HEK293 (cell line): ENCODE data around the gene IFITM1.

Experiments
- PATZ1 ChIP-seq: fragments of 450-650 bp; formaldehyde crosslinking; IDR thresholded peaks from 2 replicates; pipeline ENCODE4 v1.5.1; 2016; ENCODE audit warnings: missing biosample characterization, missing genetic modification characterization
- ZBTB7A ChIP-seq: fragments of 450-650 bp; formaldehyde crosslinking; IDR thresholded peaks from 2 replicates; pipeline ENCODE4 v1.5.1; 2016; ENCODE audit warnings: low read depth, missing biosample characterization, missing genetic modification characterization
- ZNF169 ChIP-seq: fragments of 450-650 bp; formaldehyde crosslinking; IDR thresholded peaks from 2 replicates; pipeline ENCODE4 v1.5.1; 2016; ENCODE audit warnings: missing biosample characterization, missing genetic modification characterization
- ZNF530 ChIP-seq: fragments of 450-650 bp; formaldehyde crosslinking; IDR thresholded peaks from 2 replicates; pipeline ENCODE4 v1.5.1; 2016; ENCODE audit warnings: low read depth, missing biosample characterization, missing genetic modification characterization
- ZNF549 ChIP-seq: fragments of 450-650 bp; IDR thresholded peaks from 2 replicates; pipeline ENCODE4 v1.5.1; 2018; ENCODE audit warnings: missing biosample characterization, missing genetic modification characterization, mild to moderate bottlenecking, inconsistent platforms, moderate library complexity
- ZNF704 ChIP-seq: fragments of 450-650 bp; formaldehyde crosslinking; IDR thresholded peaks from 2 replicates; pipeline ENCODE4 v1.5.1; 2016; ENCODE audit warnings: missing biosample characterization, missing genetic modification characterization

DNA sequence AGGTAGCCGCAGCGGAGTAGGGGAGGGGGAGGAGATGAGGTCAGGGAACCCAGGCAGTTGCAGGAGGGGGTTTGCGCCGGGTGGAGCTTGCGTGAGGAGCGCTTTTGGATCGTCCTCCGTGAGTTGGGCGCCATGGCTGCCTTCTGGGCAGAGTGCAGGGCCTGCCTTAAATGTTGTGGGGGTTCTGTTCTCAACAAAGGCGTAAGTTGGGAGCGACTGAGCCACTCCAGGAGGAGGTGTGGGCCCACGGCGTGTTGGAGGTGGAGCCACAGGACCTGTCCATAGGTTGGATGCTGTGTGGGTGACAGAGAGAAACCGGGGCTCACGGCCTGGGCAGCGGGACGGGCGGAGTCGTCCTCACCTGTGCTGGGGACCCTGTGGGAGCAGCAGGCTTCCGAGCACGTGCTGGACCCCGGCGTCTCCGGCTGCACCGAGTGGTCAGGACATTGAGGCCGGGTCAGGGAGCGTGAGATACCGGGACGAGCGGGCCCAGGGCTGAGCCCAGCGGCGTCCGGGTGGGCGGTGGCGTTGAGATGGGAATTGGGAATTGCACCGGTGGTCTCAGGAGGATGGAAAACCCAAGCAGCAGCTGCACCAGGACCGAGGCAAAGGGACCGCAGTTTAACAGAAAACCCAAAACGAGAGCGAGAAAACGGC lies 25.9 kb upstream of the IFITM1 start:
- TF ChIP-seq ZNF704 (tag by site-specific recombination) = no peak
- no peak for TF ChIP-seq ZNF169 (tag by site-specific recombination)
- no peak for TF ChIP-seq ZBTB7A (tag by site-specific recombination)
- TF ChIP-seq ZNF549 (tag by site-specific recombination) = no peak
- no peak for TF ChIP-seq PATZ1 (tag by site-specific recombination)
- TF ChIP-seq ZNF530 (tag by site-specific recombination) = no peak
